SK-N-SH treated with all-trans-retinoic acid at 6 μM for 48 hours (cell line): ENCODE results near the gene DYNLRB2.

Experiments used
- ATAC-seq: fragments of 200-7000 bp; cut with Tn5 transposase; 3 replicates; pipeline ENCODE4 v1.9.1; 2020; ENCODE audit warnings: mild to moderate bottlenecking, moderate library complexity
- ARNTL ChIP-seq: fragments of 450-650 bp; formaldehyde crosslinking; IDR thresholded peaks from 2 replicates; pipeline ENCODE4 v1.5.0; 2020; ENCODE audit warnings: low read depth, mild to moderate bottlenecking, moderate library complexity, borderline replicate concordance
- ESRRG ChIP-seq: fragments of 250-450 bp; sonication (Bioruptor Pico); IDR thresholded peaks from 2 replicates; pipeline ENCODE4 v1.6.1; 2021; ENCODE audit warnings: mild to moderate bottlenecking
- GLIS3 ChIP-seq: fragments of 250-450 bp; sonication (Bioruptor Pico); IDR thresholded peaks from 2 replicates; pipeline ENCODE4 v1.5.0; 2020; ENCODE audit warnings: mild to moderate bottlenecking, moderate library complexity
- ISL1 ChIP-seq: fragments of 250-450 bp; sonication (Bioruptor Pico); IDR thresholded peaks from 2 replicates; pipeline ENCODE4 v2.1.2; 2022; ENCODE audit warnings: mild to moderate bottlenecking, moderate library complexity
- OSR1 ChIP-seq: fragments of 250-450 bp; sonication (Bioruptor Pico); IDR thresholded peaks from 2 replicates; pipeline ENCODE4 v1.8.0; 2022; ENCODE audit warnings: moderate library complexity, mild to moderate bottlenecking, inconsistent platforms
- PPARA ChIP-seq: fragments of 250-450 bp; sonication (Bioruptor Pico); IDR thresholded peaks from 2 replicates; pipeline ENCODE4 v1.5.0; 2020; ENCODE audit warnings: mild to moderate bottlenecking, borderline replicate concordance
- RARB ChIP-seq: fragments of 250-450 bp; sonication (Bioruptor Pico); IDR thresholded peaks from 2 replicates; pipeline ENCODE4 v1.8.0; 2021; ENCODE audit warnings: mild to moderate bottlenecking, moderate library complexity
- SNAI2 ChIP-seq: fragments of 250-450 bp; sonication (Bioruptor Pico); IDR thresholded peaks from 2 replicates; pipeline ENCODE4 v1.5.0; 2020; ENCODE audit warnings: mild to moderate bottlenecking, moderate library complexity
- TCF4 ChIP-seq: fragments of 250-450 bp; sonication (Bioruptor Pico); IDR thresholded peaks from 2 replicates; pipeline ENCODE4 v1.8.0; 2021; ENCODE audit warnings: mild to moderate bottlenecking, moderate library complexity, borderline replicate concordance
- TOX ChIP-seq: fragments of 250-450 bp; sonication (Bioruptor Pico); IDR thresholded peaks from 2 replicates; pipeline ENCODE4 v1.8.0; 2021; ENCODE audit warnings: mild to moderate bottlenecking, moderate library complexity, borderline replicate concordance
- ZC3H10 ChIP-seq: fragments of 250-450 bp; sonication (Bioruptor Pico); IDR thresholded peaks from 2 replicates; pipeline ENCODE4 v1.5.1; 2021; ENCODE audit warnings: mild to moderate bottlenecking, moderate library complexity
- ZFP3 ChIP-seq: fragments of 250-450 bp; sonication (Bioruptor Pico); IDR thresholded peaks from 2 replicates; pipeline ENCODE4 v1.5.0; 2020; ENCODE audit warnings: mild to moderate bottlenecking, moderate library complexity
- ZFP30 ChIP-seq: fragments of 450-650 bp; formaldehyde crosslinking; IDR thresholded peaks from 2 replicates; pipeline ENCODE4 v1.5.0; 2022; ENCODE audit warnings: mild to moderate bottlenecking, moderate library complexity
- ZNF565 ChIP-seq: fragments of 450-650 bp; formaldehyde crosslinking; conservative IDR thresholded peaks from 2 replicates; pipeline ENCODE4 v1.5.0; 2020; ENCODE audit warnings: low read depth, mild to moderate bottlenecking, moderate library complexity
- ZNF70 ChIP-seq: fragments of 450-650 bp; formaldehyde crosslinking; IDR thresholded peaks from 2 replicates; pipeline ENCODE4 v1.5.0; 2020; ENCODE audit warnings: mild to moderate bottlenecking, moderate library complexity
- ZNF8 ChIP-seq: fragments of 450-650 bp; formaldehyde crosslinking; IDR thresholded peaks from 2 replicates; pipeline ENCODE4 v1.5.0; 2020; ENCODE audit warnings: mild to moderate bottlenecking, moderate library complexity
- TF ChIP-seq, protein P1 (sequence below): fragments of 250-450 bp; sonication (Bioruptor Pico); IDR thresholded peaks from 2 replicates; pipeline ENCODE4 v1.5.1; 2020; ENCODE audit warnings: low read depth, mild to moderate bottlenecking, moderate library complexity
- TF ChIP-seq, protein P2 (sequence below): fragments of 250-450 bp; sonication (Bioruptor Pico); IDR thresholded peaks from 2 replicates; pipeline ENCODE4 v1.5.1; 2021; ENCODE audit warnings: mild to moderate bottlenecking, moderate library complexity
- TF ChIP-seq, protein P3 (sequence below): fragments of 250-450 bp; sonication (Bioruptor Pico); IDR thresholded peaks from 2 replicates; pipeline ENCODE4 v1.8.0; 2021; ENCODE audit warnings: low read depth, mild to moderate bottlenecking, moderate library complexity, borderline replicate concordance
- TF ChIP-seq, protein P4 (sequence below): fragments of 250-450 bp; sonication (Bioruptor Pico); IDR thresholded peaks from 2 replicates; pipeline ENCODE4 v1.8.0; 2020; ENCODE audit warnings: mild to moderate bottlenecking, moderate library complexity, borderline replicate concordance

Gene DYNLRB2

DNA sequence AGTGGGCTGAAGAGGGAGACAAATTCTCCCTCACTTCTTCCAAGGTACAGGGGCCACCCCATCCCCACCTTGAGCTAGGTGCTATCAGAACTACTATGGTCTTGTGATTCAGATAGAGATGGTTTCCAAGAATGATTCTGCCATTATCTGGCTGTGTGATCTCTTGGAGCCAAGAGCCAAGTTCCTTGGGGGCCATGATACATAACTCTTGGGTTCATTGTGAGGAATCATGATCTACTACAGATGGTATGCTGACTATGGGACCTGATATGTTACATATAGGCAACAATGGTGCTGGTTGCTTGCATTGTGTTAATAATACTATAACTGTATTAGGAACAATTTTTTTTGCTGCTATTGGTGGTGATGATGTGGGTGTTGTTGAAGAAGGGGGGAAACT lies 45.7 kb downstream of the DYNLRB2 start:
- no peak for ATAC-seq
- TF ChIP-seq ZNF8 (CRISPR knock-in tag) (no peak), ZNF565 (CRISPR knock-in tag) (no peak), RARB (CRISPR knock-in tag) (no peak), ESRRG (CRISPR knock-in tag) (no peak), ZC3H10 (no peak), GLIS3 (no peak)
- TF ChIP-seq, protein P1, sequence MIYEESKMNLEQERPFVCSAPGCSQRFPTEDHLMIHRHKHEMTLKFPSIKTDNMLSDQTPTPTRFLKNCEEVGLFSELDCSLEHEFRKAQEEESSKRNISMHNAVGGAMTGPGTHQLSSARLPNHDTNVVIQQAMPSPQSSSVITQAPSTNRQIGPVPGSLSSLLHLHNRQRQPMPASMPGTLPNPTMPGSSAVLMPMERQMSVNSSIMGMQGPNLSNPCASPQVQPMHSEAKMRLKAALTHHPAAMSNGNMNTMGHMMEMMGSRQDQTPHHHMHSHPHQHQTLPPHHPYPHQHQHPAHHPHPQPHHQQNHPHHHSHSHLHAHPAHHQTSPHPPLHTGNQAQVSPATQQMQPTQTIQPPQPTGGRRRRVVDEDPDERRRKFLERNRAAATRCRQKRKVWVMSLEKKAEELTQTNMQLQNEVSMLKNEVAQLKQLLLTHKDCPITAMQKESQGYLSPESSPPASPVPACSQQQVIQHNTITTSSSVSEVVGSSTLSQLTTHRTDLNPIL (CRISPR knock-in tag), result no peak
- TF ChIP-seq, all 23 proteins: peak for 0

DNA sequence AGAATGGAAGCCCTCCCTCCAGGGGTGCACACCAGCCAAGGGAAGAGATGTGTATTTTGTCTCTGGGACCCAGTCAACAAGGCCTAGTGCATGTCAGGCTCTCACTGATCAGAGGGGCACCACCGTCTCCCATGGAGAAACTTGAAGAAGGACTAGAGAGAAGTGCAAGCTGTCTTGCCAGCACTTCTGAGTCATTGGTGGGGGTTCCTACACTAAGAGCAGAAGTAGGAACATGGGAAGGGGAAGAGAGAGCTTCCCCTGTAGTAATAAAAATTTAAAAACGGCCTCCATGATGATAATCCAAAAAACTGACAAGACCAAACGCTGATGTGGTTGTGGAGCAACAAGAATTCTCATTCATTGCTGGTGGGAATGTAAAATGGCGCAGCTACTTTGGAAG lies 46.3 kb downstream of the DYNLRB2 start:
- no peak for TF ChIP-seq PPARA (CRISPR knock-in tag)
- no peak for TF ChIP-seq RARB (CRISPR knock-in tag)
- no peak for TF ChIP-seq ARNTL (CRISPR knock-in tag)
- TF ChIP-seq ESRRG (CRISPR knock-in tag), result no peak
- no peak for TF ChIP-seq TCF4
- TF ChIP-seq ISL1 (CRISPR knock-in tag), result no peak
- TF ChIP-seq, protein P2, sequence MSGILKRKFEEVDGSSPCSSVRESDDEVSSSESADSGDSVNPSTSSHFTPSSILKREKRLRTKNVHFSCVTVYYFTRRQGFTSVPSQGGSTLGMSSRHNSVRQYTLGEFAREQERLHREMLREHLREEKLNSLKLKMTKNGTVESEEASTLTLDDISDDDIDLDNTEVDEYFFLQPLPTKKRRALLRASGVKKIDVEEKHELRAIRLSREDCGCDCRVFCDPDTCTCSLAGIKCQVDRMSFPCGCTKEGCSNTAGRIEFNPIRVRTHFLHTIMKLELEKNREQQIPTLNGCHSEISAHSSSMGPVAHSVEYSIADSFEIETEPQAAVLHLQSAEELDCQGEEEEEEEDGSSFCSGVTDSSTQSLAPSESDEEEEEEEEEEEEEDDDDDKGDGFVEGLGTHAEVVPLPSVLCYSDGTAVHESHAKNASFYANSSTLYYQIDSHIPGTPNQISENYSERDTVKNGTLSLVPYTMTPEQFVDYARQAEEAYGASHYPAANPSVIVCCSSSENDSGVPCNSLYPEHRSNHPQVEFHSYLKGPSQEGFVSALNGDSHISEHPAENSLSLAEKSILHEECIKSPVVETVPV (CRISPR knock-in tag), result no peak
- TF ChIP-seq TOX (CRISPR knock-in tag), result no peak
- no peak for TF ChIP-seq ZFP30 (CRISPR knock-in tag)
- TF ChIP-seq ZNF8 (CRISPR knock-in tag), result no peak
- no peak for TF ChIP-seq SNAI2 (CRISPR knock-in tag)
- TF ChIP-seq, protein P3, sequence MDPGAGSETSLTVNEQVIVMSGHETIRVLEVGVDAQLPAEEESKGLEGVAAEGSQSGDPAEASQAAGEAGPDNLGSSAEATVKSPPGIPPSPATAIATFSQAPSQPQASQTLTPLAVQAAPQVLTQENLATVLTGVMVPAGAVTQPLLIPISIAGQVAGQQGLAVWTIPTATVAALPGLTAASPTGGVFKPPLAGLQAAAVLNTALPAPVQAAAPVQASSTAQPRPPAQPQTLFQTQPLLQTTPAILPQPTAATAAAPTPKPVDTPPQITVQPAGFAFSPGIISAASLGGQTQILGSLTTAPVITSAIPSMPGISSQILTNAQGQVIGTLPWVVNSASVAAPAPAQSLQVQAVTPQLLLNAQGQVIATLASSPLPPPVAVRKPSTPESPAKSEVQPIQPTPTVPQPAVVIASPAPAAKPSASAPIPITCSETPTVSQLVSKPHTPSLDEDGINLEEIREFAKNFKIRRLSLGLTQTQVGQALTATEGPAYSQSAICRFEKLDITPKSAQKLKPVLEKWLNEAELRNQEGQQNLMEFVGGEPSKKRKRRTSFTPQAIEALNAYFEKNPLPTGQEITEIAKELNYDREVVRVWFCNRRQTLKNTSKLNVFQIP (CRISPR knock-in tag), result no peak
- no peak for TF ChIP-seq ZNF70 (CRISPR knock-in tag)
- TF ChIP-seq GLIS3, result no peak
- TF ChIP-seq, protein P1 (CRISPR knock-in tag), result no peak
- TF ChIP-seq ZFP3, result no peak
- no peak for ATAC-seq

DNA sequence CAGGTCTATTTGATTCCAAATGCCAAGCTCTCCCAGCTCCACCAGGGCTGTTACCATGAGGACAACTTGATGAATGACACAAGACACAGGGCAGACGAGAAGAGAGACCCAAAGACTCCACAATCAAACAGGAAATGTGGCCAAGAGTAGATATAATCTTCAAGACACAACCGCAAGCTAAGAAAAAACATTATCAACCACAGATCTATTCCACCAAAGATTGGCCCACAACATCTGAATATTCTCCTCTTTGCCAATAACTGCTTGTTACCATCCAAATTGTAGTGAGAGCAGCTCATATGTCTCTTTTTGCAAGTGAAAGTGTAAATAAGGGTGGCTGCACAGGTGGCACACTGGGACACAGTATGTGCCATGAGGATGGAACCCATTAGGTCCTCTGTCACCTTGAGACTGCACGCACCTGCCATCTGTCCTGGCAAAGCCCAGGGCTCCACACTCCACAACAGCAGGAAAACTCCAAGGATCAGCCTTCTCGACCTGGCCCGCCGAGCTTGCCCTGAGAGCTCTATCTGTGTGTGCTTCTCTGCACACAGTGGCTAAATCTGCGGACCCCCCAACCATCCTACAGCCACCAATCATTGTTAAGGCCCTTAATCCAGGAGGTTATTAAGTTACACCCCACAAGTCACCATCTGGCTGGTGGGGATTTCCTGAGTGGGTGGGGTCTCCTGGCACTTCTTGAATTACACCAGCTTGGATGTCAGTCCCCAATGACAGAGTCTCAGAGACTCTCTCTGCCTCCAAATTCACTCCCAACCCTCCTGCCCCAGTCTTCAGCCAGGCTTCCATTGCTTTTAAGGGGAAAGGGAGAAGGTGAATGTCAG lies 50.5 kb downstream of the DYNLRB2 start:
- no peak for ATAC-seq
- TF ChIP-seq OSR1 (CRISPR knock-in tag), result no peak
- TF ChIP-seq RARB (CRISPR knock-in tag), result no peak
- TF ChIP-seq, protein P3 (CRISPR knock-in tag), result no peak
- TF ChIP-seq GLIS3, result no peak
- no peak for TF ChIP-seq ZNF8 (CRISPR knock-in tag)
- TF ChIP-seq SNAI2 (CRISPR knock-in tag), result no peak

DNA sequence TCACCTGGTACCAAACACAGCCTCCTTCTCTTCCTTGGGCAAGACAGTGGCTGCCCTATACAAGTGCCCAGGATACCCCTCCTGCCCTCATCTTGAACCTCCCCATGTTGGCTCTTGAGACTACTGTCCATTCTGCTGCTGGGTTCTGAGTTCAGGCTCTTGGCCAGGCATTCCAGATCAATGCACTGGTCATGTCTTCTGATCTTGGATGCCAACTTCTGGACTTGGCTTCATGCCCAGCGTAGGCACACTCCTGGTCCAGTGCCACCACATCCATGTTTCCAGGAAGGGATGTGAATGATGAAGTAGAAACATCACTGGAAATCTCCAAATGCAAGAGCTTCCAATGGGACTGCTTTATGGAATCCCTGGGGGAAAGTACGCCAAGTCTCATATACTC lies 51.5 kb downstream of the DYNLRB2 start:
- ATAC-seq, result no peak

More for the DNA sequence above, 51.5 kb downstream of the DYNLRB2 start:
- TF ChIP-seq ISL1 (CRISPR knock-in tag) (no peak), TOX (CRISPR knock-in tag) (no peak), ZNF8 (CRISPR knock-in tag) (no peak), PPARA (CRISPR knock-in tag) (no peak)
- TF ChIP-seq, protein P1 (CRISPR knock-in tag), result no peak
- TF ChIP-seq, protein P4, sequence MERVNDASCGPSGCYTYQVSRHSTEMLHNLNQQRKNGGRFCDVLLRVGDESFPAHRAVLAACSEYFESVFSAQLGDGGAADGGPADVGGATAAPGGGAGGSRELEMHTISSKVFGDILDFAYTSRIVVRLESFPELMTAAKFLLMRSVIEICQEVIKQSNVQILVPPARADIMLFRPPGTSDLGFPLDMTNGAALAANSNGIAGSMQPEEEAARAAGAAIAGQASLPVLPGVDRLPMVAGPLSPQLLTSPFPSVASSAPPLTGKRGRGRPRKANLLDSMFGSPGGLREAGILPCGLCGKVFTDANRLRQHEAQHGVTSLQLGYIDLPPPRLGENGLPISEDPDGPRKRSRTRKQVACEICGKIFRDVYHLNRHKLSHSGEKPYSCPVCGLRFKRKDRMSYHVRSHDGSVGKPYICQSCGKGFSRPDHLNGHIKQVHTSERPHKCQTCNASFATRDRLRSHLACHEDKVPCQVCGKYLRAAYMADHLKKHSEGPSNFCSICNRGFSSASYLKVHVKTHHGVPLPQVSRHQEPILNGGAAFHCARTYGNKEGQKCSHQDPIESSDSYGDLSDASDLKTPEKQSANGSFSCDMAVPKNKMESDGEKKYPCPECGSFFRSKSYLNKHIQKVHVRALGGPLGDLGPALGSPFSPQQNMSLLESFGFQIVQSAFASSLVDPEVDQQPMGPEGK (CRISPR knock-in tag), result no peak
